GM23338 (cell line): ENCODE data around the gene SLC6A5. TPM values are rescaled to one million over a fixed set of nuclear protein-coding genes. Genes with fewer than 3 reads are reported as not detected.

Experiments
- ATAC-seq: fragments of 200-7000 bp; cut with Tn5 transposase; 3 replicates; pipeline ENCODE4 v1.9.1; 2020
- DNase-seq: peaks from one replicate; pipeline ENCODE4 v3.0.0-alpha.2; 2015; ENCODE audit warnings: low spot score
- H2AFZ ChIP-seq: fragments of 200-600 bp; sonication (generic); 2 replicates; pipeline ENCODE4 v1.8.0; 2016; ENCODE audit warnings: antibody characterized with exemption, mild to moderate bottlenecking, moderate library complexity
- H3F3A ChIP-seq: fragments of 200-600 bp; sonication (generic); replicated peaks from 2 replicates; pipeline ENCODE4 v1.8.0; 2017; ENCODE audit warnings: antibody characterized with exemption, mixed run types, low read depth
- H3K27ac ChIP-seq: fragments of 200-600 bp; sonication (generic); 2 replicates; pipeline ENCODE4 v1.6.1; 2016; ENCODE audit warnings: low read depth
- H3K27me3 ChIP-seq: fragments of 200-600 bp; sonication (generic); 2 replicates; pipeline ENCODE4 v1.8.0; 2016; ENCODE audit warnings: mild to moderate bottlenecking, mixed run types, moderate library complexity; ENCODE audit not compliant: insufficient read depth
- H3K36me3 ChIP-seq: fragments of 200-600 bp; sonication (generic); 2 replicates; pipeline ENCODE4 v1.8.0; 2016; ENCODE audit warnings: mild to moderate bottlenecking; ENCODE audit not compliant: insufficient read depth
- H3K4me1 ChIP-seq: fragments of 200-600 bp; sonication (generic); 2 replicates; pipeline ENCODE4 v1.8.0; 2016; ENCODE audit warnings: mild to moderate bottlenecking, moderate library complexity; ENCODE audit not compliant: insufficient read depth
- H3K4me2 ChIP-seq: fragments of 200-600 bp; sonication (generic); 2 replicates; pipeline ENCODE4 v1.7.1; 2017; ENCODE audit warnings: mixed run types
- H3K4me3 ChIP-seq: fragments of 200-600 bp; sonication (generic); 2 replicates; pipeline ENCODE4 v1.6.1; 2016; ENCODE audit warnings: mixed run types
- H3K79me2 ChIP-seq: fragments of 200-600 bp; sonication (generic); replicated peaks from 2 replicates; pipeline ENCODE4 v1.8.0; 2017; ENCODE audit warnings: mild to moderate bottlenecking; ENCODE audit not compliant: insufficient read depth
- H3K9me2 ChIP-seq: fragments of 200-600 bp; sonication (generic); 2 replicates; pipeline ENCODE4 v1.8.0; 2017; ENCODE audit not compliant: insufficient read depth
- H4K20me1 ChIP-seq: fragments of 200-600 bp; sonication (generic); replicated peaks from 2 replicates; pipeline ENCODE4 v1.8.0; 2017; ENCODE audit warnings: mild to moderate bottlenecking; ENCODE audit not compliant: insufficient read depth
- H3K27ac Mint-ChIP-seq: 2 replicates; pipeline ENCODE4 v1.8.0; 2020; ENCODE audit warnings: inconsistent platforms, mild to moderate bottlenecking, moderate library complexity, mixed read lengths
- H3K27me3 Mint-ChIP-seq: 3 replicates; pipeline ENCODE4 v1.8.0; 2022; ENCODE audit warnings: low read depth, mild to moderate bottlenecking, moderate library complexity, mixed read lengths, inconsistent platforms; ENCODE audit not compliant: insufficient read depth, poor library complexity
- H3K36me3 Mint-ChIP-seq: 3 replicates; pipeline ENCODE4 v1.8.0; 2021; ENCODE audit warnings: low read depth, mild to moderate bottlenecking, inconsistent platforms, moderate library complexity, mixed read lengths
- H3K4me1 Mint-ChIP-seq: 3 replicates; pipeline ENCODE4 v1.8.0; 2020; ENCODE audit warnings: mild to moderate bottlenecking, inconsistent platforms, mixed read lengths
- H3K4me3 Mint-ChIP-seq: 3 replicates; pipeline ENCODE4 v1.8.0; 2021; ENCODE audit warnings: moderate library complexity, mild to moderate bottlenecking, inconsistent platforms, mixed read lengths
- H3K9me3 Mint-ChIP-seq: 3 replicates; pipeline ENCODE4 v1.8.0; 2020; ENCODE audit warnings: moderate library complexity, mild to moderate bottlenecking, inconsistent platforms, mixed read lengths
- CREB1 ChIP-seq: fragments of 250-450 bp; sonication (Bioruptor Pico); IDR thresholded peaks from 2 replicates; pipeline ENCODE4 v1.5.0; 2020; ENCODE audit warnings: low read depth, mild to moderate bottlenecking, moderate library complexity
- EZH2 ChIP-seq: fragments of 200-600 bp; sonication (generic); IDR thresholded peaks from one replicate; pipeline ENCODE4 v1.8.0; 2017; ENCODE audit warnings: antibody characterized with exemption, mild to moderate bottlenecking, low read depth; ENCODE audit not compliant: unreplicated experiment
- EZH2phosphoT487 ChIP-seq: fragments of 200-600 bp; sonication (generic); IDR thresholded peaks from one replicate; pipeline ENCODE4 v1.8.1; 2018; ENCODE audit warnings: antibody characterized with exemption; ENCODE audit not compliant: unreplicated experiment
- JUNB ChIP-seq: IDR thresholded peaks from one replicate; pipeline ENCODE4 v1.6.1; 2016; ENCODE audit warnings: antibody characterized with exemption; ENCODE audit not compliant: unreplicated experiment
- NANOG ChIP-seq: IDR thresholded peaks from 2 replicates; pipeline ENCODE4 v1.6.1; 2016; ENCODE audit warnings: antibody characterized with exemption, borderline replicate concordance
- POLR2AphosphoS5 ChIP-seq: IDR thresholded peaks from 2 replicates; pipeline ENCODE4 v1.6.1; 2016; ENCODE audit warnings: antibody characterized with exemption, low read depth
- STAT1 ChIP-seq: IDR thresholded peaks from one replicate; pipeline ENCODE4 v1.6.1; 2016; ENCODE audit warnings: antibody characterized with exemption; ENCODE audit not compliant: unreplicated experiment
- ZNF114 ChIP-seq: fragments of 250-450 bp; sonication (Bioruptor Pico); IDR thresholded peaks from 2 replicates; pipeline ENCODE4 v1.5.0; 2020; ENCODE audit warnings: mild to moderate bottlenecking, moderate library complexity
- ZNF331 ChIP-seq: fragments of 250-450 bp; sonication (Bioruptor Pico); IDR thresholded peaks from 2 replicates; pipeline ENCODE4 v1.5.0; 2020; ENCODE audit warnings: low read depth, mild to moderate bottlenecking, moderate library complexity
- polyA plus RNA-seq: library from polyadenylated mRNA; unstranded; fragments of >200 nt; fragmentation: Nextera tagmentation; extraction: Ambion mirVana; gene quantifications from 2 replicates; pipeline ENCODE4 v1.2.1, GENCODE V29; 2016
- total RNA-seq: library from RNA; depleted of rRNA; stranded (reverse); fragments of >200 nt; shearing (Covaris generic); gene quantifications from 2 replicates; pipeline ENCODE4 v1.2.3, GENCODE V29; 2014
- TF ChIP-seq, protein P1 (sequence below): fragments of 250-450 bp; sonication (Bioruptor Pico); IDR thresholded peaks from 2 replicates; pipeline ENCODE4 v1.5.0; 2020; ENCODE audit warnings: mild to moderate bottlenecking, moderate library complexity
- TF ChIP-seq, protein P2 (sequence below): IDR thresholded peaks from 2 replicates; pipeline ENCODE4 v1.6.1; 2016; ENCODE audit warnings: antibody characterized with exemption
- TF ChIP-seq, protein P3 (sequence below): IDR thresholded peaks from one replicate; pipeline ENCODE4 v1.6.1; 2018; ENCODE audit warnings: antibody characterized with exemption; ENCODE audit not compliant: unreplicated experiment
- TF ChIP-seq, protein P4 (sequence below), 2 experiments: fragments of 200-600 bp in 1 of 2; sonication (generic) in 1 of 2; conservative IDR thresholded peaks; 2 replicates each; pipeline versions ENCODE4 v1.5.1 to v1.6.1; 2016 to 2017; ENCODE audit warnings: antibody characterized with exemption in 2 of 2, low read depth in 2 of 2, mild to moderate bottlenecking in 2 of 2, moderate library complexity in 1 of 2

The SLC6A5 gene
- total and polyA plus RNA-seq, 2 experiments from 2014 or later: not detected

DNA sequence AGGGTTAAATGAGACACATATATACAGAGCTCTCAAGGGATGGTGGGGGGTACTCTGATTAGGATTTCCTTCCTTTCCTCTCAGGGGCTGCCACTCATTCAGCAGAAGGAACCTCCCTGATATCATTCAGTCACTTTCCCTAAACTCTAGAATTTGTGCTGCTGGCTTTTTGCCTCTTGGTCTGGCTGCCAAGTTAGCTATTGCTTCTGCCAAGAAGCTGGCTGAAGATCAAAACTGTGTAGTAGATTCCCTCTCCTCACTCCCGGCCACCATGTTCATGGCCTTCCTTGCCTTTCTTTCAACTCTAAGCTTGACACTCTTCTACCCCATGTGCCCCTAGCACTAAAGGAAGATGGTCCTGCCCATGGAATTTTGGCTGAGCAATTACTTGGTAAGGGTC lies 18.7 kb downstream of the SLC6A5 start:
- no peak overlapping the region for H3K27ac ChIP-seq
- no peaks in the 10 kb centered on the region for H3K27me3 ChIP-seq
- Mint-ChIP-seq H3K9me3 (no peaks in the 10 kb centered on the region; the same call in 2 of the 3 replicates), H3K36me3 (no peaks in the 10 kb centered on the region), H3K27me3 (peaks cover 4% of the 10 kb centered on the region), H3K4me3 (no peak overlapping the region), H3K4me1 (peaks cover 28% of the 10 kb centered on the region), H3K27ac (no peak overlapping the region)
- no peak overlapping the region for H3K4me3 ChIP-seq
- no peaks in the 10 kb centered on the region for H4K20me1 ChIP-seq
- no peaks in the 10 kb centered on the region for H3K79me2 ChIP-seq
- TF ChIP-seq STAT1 (no peak), JUNB (no peak), ZNF114 (CRISPR knock-in tag) (no peak), NANOG (no peak), EZH2phosphoT487 (no peak), ZNF331 (CRISPR knock-in tag) (no peak), POLR2AphosphoS5 (no peak), EZH2 (no peak), CREB1 (no peak)
- TF ChIP-seq, protein P1, sequence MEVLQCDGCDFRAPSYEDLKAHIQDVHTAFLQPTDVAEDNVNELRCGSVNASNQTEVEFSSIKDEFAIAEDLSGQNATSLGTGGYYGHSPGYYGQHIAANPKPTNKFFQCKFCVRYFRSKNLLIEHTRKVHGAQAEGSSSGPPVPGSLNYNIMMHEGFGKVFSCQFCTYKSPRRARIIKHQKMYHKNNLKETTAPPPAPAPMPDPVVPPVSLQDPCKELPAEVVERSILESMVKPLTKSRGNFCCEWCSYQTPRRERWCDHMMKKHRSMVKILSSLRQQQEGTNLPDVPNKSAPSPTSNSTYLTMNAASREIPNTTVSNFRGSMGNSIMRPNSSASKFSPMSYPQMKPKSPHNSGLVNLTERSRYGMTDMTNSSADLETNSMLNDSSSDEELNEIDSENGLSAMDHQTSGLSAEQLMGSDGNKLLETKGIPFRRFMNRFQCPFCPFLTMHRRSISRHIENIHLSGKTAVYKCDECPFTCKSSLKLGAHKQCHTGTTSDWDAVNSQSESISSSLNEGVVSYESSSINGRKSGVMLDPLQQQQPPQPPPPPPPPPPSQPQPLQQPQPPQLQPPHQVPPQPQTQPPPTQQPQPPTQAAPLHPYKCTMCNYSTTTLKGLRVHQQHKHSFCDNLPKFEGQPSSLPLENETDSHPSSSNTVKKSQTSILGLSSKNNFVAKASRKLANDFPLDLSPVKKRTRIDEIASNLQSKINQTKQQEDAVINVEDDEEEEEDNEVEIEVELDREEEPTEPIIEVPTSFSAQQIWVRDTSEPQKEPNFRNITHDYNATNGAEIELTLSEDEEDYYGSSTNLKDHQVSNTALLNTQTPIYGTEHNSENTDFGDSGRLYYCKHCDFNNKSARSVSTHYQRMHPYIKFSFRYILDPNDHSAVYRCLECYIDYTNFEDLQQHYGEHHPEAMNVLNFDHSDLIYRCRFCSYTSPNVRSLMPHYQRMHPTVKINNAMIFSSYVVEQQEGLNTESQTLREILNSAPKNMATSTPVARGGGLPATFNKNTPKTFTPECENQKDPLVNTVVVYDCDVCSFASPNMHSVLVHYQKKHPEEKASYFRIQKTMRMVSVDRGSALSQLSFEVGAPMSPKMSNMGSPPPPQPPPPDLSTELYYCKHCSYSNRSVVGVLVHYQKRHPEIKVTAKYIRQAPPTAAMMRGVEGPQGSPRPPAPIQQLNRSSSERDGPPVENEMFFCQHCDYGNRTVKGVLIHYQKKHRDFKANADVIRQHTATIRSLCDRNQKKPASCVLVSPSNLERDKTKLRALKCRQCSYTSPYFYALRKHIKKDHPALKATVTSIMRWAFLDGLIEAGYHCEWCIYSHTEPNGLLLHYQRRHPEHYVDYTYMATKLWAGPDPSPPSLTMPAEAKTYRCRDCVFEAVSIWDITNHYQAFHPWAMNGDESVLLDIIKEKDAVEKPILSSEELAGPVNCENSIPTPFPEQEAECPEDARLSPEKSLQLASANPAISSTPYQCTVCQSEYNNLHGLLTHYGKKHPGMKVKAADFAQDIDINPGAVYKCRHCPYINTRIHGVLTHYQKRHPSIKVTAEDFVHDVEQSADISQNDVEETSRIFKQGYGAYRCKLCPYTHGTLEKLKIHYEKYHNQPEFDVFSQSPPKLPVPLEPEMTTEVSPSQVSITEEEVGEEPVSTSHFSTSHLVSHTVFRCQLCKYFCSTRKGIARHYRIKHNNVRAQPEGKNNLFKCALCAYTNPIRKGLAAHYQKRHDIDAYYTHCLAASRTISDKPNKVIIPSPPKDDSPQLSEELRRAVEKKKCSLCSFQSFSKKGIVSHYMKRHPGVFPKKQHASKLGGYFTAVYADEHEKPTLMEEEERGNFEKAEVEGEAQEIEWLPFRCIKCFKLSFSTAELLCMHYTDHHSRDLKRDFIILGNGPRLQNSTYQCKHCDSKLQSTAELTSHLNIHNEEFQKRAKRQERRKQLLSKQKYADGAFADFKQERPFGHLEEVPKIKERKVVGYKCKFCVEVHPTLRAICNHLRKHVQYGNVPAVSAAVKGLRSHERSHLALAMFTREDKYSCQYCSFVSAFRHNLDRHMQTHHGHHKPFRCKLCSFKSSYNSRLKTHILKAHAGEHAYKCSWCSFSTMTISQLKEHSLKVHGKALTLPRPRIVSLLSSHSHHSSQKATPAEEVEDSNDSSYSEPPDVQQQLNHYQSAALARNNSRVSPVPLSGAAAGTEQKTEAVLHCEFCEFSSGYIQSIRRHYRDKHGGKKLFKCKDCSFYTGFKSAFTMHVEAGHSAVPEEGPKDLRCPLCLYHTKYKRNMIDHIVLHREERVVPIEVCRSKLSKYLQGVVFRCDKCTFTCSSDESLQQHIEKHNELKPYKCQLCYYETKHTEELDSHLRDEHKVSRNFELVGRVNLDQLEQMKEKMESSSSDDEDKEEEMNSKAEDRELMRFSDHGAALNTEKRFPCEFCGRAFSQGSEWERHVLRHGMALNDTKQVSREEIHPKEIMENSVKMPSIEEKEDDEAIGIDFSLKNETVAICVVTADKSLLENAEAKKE (CRISPR knock-in tag): no peak
- TF ChIP-seq, protein P2, sequence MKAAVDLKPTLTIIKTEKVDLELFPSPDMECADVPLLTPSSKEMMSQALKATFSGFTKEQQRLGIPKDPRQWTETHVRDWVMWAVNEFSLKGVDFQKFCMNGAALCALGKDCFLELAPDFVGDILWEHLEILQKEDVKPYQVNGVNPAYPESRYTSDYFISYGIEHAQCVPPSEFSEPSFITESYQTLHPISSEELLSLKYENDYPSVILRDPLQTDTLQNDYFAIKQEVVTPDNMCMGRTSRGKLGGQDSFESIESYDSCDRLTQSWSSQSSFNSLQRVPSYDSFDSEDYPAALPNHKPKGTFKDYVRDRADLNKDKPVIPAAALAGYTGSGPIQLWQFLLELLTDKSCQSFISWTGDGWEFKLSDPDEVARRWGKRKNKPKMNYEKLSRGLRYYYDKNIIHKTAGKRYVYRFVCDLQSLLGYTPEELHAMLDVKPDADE: no peak
- TF ChIP-seq, protein P3, sequence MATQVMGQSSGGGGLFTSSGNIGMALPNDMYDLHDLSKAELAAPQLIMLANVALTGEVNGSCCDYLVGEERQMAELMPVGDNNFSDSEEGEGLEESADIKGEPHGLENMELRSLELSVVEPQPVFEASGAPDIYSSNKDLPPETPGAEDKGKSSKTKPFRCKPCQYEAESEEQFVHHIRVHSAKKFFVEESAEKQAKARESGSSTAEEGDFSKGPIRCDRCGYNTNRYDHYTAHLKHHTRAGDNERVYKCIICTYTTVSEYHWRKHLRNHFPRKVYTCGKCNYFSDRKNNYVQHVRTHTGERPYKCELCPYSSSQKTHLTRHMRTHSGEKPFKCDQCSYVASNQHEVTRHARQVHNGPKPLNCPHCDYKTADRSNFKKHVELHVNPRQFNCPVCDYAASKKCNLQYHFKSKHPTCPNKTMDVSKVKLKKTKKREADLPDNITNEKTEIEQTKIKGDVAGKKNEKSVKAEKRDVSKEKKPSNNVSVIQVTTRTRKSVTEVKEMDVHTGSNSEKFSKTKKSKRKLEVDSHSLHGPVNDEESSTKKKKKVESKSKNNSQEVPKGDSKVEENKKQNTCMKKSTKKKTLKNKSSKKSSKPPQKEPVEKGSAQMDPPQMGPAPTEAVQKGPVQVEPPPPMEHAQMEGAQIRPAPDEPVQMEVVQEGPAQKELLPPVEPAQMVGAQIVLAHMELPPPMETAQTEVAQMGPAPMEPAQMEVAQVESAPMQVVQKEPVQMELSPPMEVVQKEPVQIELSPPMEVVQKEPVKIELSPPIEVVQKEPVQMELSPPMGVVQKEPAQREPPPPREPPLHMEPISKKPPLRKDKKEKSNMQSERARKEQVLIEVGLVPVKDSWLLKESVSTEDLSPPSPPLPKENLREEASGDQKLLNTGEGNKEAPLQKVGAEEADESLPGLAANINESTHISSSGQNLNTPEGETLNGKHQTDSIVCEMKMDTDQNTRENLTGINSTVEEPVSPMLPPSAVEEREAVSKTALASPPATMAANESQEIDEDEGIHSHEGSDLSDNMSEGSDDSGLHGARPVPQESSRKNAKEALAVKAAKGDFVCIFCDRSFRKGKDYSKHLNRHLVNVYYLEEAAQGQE: no peak
- TF ChIP-seq, protein P4, sequence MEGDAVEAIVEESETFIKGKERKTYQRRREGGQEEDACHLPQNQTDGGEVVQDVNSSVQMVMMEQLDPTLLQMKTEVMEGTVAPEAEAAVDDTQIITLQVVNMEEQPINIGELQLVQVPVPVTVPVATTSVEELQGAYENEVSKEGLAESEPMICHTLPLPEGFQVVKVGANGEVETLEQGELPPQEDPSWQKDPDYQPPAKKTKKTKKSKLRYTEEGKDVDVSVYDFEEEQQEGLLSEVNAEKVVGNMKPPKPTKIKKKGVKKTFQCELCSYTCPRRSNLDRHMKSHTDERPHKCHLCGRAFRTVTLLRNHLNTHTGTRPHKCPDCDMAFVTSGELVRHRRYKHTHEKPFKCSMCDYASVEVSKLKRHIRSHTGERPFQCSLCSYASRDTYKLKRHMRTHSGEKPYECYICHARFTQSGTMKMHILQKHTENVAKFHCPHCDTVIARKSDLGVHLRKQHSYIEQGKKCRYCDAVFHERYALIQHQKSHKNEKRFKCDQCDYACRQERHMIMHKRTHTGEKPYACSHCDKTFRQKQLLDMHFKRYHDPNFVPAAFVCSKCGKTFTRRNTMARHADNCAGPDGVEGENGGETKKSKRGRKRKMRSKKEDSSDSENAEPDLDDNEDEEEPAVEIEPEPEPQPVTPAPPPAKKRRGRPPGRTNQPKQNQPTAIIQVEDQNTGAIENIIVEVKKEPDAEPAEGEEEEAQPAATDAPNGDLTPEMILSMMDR (conservative IDR thresholded peaks at IDR 0.05; ENCODE audit: low read depth in 2 of 2): no peak
- peaks cover 18% of the 10 kb centered on the region for H3K4me1 ChIP-seq
- H3K4me2 ChIP-seq: no peak overlapping the region
- no peak overlapping the region for H2AFZ ChIP-seq
- DNase-seq: no peak
- no peak for ATAC-seq
- 0 out of 2 replicates have a peak, but pooled peaks cover 6% of the 10 kb centered on the region for H3F3A ChIP-seq
- H3K9me2 ChIP-seq: 0 out of 2 replicates have a peak, but pooled peaks cover 3% of the 10 kb centered on the region
- no peaks in the 10 kb centered on the region for H3K36me3 ChIP-seq
